Measurements from ENCODE around the gene LSAMP. TPM values are rescaled to one million over a fixed set of nuclear protein-coding genes. Genes with fewer than 3 reads are reported as not detected.
A peak's percentile ranks its signal among the peaks of the same experiment; 100 is the strongest.
"Not testable (repeated sequence)": the region's sequence is repeated elsewhere in the genome, so short reads cannot be mapped to it uniquely, and the experiment has no call there.

Gene LSAMP
- total RNA-seq, 3 donors from 2014 or later: 0.78 to 39.8 (median 1.9) TPM

GRCh38 chr3:115784739-115785536, 660.3 kb downstream of the LSAMP start:
- no peaks in the 10 kb centered on the region for H3K36me3 ChIP-seq (ENCODE audit: low read depth)
- H3K9me3 ChIP-seq: no peaks in the 10 kb centered on the region
- peaks cover 4% of the 10 kb centered on the region for H3K4me1 ChIP-seq (ENCODE audit: low read depth)
- DNase-seq (peak in 1 of 3 donors; percentile 2), ATAC-seq (no peak)
- H3K4me3 ChIP-seq: no peak overlapping the region
- no peak for TF ChIP-seq CTCF (IDR thresholded peaks at IDR 0.05)
- intact Hi-C loops (cut with DNase I, micrococcal nuclease): no loop called here

GRCh38 chr3:115783938-115784738, 661.1 kb downstream of the LSAMP start:
- Histone ChIP-seq H3K9me3 (no peaks in the 10 kb centered on the region), H3K4me1 (ENCODE audit: low read depth) (peaks cover 4% of the 10 kb centered on the region), H3K4me3 (peak overlapping the region; percentile 28), H3K36me3 (ENCODE audit: low read depth) (no peaks in the 10 kb centered on the region)
- intact Hi-C loops (cut with DNase I, micrococcal nuclease): no loop called here
- DNase-seq: peak; percentile 93 to 94 (median 93)
- peak; percentile 98 for ATAC-seq
- peak; percentile 99 for TF ChIP-seq CTCF (IDR thresholded peaks at IDR 0.05)

- ATAC-seq; DNase-seq; H3K4me1 ChIP-seq (ENCODE audit: low read depth); H3K36me3 ChIP-seq (ENCODE audit: low read depth); intact Hi-C loops (cut with DNase I, micrococcal nuclease); H3K9me3 ChIP-seq; H3K4me3 ChIP-seq: not testable (repeated sequence)
Measured at GRCh38 chr3:115783426-115783825, 661.9 kb downstream of the LSAMP start.

- Histone ChIP-seq H3K9me3 (no peaks in the 10 kb centered on the region), H3K4me1 (ENCODE audit: low read depth) (peaks cover 4% of the 10 kb centered on the region), H3K36me3 (ENCODE audit: low read depth) (no peaks in the 10 kb centered on the region), H3K4me3 (no peak overlapping the region)
- DNase-seq (no peak), ATAC-seq (no peak)
- TF ChIP-seq CTCF (IDR thresholded peaks at IDR 0.05): no peak
- intact Hi-C loops (cut with DNase I, micrococcal nuclease): no loop called here
Measured at GRCh38 chr3:115779011-115779410, 666.3 kb downstream of the LSAMP start.

GRCh38 chr3:115772951-115773350, 672.3 kb downstream of the LSAMP start:
- Histone ChIP-seq H3K4me1 (ENCODE audit: low read depth) (no peaks in the 10 kb centered on the region), H3K36me3 (ENCODE audit: low read depth) (no peaks in the 10 kb centered on the region), H3K4me3 (no peak overlapping the region), H3K9me3 (no peaks in the 10 kb centered on the region)
- DNase-seq (no peak), ATAC-seq (no peak)
- intact Hi-C loops (cut with DNase I, micrococcal nuclease): no loop called here
- no peak for TF ChIP-seq CTCF (IDR thresholded peaks at IDR 0.05)

GRCh38 chr3:115768661-115769060, 676.6 kb downstream of the LSAMP start:
- no peak for TF ChIP-seq CTCF (IDR thresholded peaks at IDR 0.05)
- Histone ChIP-seq H3K4me3 (no peak overlapping the region), H3K4me1 (ENCODE audit: low read depth) (no peaks in the 10 kb centered on the region), H3K36me3 (ENCODE audit: low read depth) (no peaks in the 10 kb centered on the region), H3K9me3 (no peaks in the 10 kb centered on the region)
- intact Hi-C loops (cut with DNase I, micrococcal nuclease): no loop called here
- DNase-seq: no peak
- no peak for ATAC-seq
